Activated T-helper 17 cell treated with anti-CD3 and anti-CD28 coated beads, Interleukin-2, amount 50 U/mL, for 72 hours (primary cell): ENCODE results near the gene FGF14. TPM values are rescaled to one million over a fixed set of nuclear protein-coding genes. Genes with fewer than 3 reads are reported as not detected.
A peak's percentile ranks its signal among the peaks of the same experiment; 100 is the strongest.

Experiments used
- ATAC-seq: fragments of 150-1000 bp; cut with Tn5 transposase; replicated peaks from 2 replicates; pipeline ENCODE4 v1.10.0; 2021; ENCODE audit warnings: mild to moderate bottlenecking, moderate library complexity
- H3K27ac Mint-ChIP-seq: one replicate; pipeline ENCODE4 v1.8.0; 2022; ENCODE audit warnings: mixed read lengths
- H3K27me3 Mint-ChIP-seq: one replicate; pipeline ENCODE4 v1.8.0; 2022; ENCODE audit warnings: mixed read lengths
- H3K36me3 Mint-ChIP-seq: one replicate; pipeline ENCODE4 v1.8.0; 2022; ENCODE audit warnings: low read depth, mild to moderate bottlenecking, mixed read lengths
- H3K4me1 Mint-ChIP-seq: one replicate; pipeline ENCODE4 v1.8.0; 2022; ENCODE audit warnings: mixed read lengths
- H3K4me3 Mint-ChIP-seq: one replicate; pipeline ENCODE4 v1.8.0; 2022; ENCODE audit warnings: mild to moderate bottlenecking, mixed read lengths
- H3K9me3 Mint-ChIP-seq: one replicate; pipeline ENCODE4 v1.8.0; 2022; ENCODE audit warnings: mixed read lengths
- total RNA-seq, 2 donors: library from RNA; stranded (reverse); gene quantifications; one replicate each; pipeline ENCODE4 v1.2.3, GENCODE V29; 2022

The FGF14 gene
- total RNA-seq, 2 donors from 2014 or later = not detected

DNA sequence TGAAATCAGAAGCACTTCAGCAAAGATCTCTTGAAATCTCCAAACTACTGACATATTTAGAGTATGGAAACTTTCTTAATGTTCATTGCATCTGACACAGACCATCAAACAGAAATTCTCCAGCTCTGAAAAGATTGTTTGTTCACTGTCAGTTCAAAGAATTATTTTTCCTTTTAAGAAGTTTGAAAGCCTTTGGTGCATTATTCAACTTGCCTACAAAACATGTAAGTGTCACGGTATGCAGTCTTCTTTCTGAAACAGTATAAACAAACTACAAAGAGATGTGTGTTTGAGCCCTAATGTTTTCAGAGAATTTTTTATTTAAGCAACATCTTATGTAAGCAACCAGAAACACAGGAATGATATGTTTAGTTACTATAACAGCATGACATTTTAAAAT, 125.4 kb downstream of the FGF14 start:
- no peak overlapping the region for H3K27ac Mint-ChIP-seq
- no peaks in the 10 kb centered on the region for H3K36me3 Mint-ChIP-seq
- peaks cover 4% of the 10 kb centered on the region for H3K27me3 Mint-ChIP-seq
- no peaks in the 10 kb centered on the region for H3K9me3 Mint-ChIP-seq
- no peaks in the 10 kb centered on the region for H3K4me1 Mint-ChIP-seq
- H3K4me3 Mint-ChIP-seq = no peak overlapping the region
- no peak for ATAC-seq

DNA sequence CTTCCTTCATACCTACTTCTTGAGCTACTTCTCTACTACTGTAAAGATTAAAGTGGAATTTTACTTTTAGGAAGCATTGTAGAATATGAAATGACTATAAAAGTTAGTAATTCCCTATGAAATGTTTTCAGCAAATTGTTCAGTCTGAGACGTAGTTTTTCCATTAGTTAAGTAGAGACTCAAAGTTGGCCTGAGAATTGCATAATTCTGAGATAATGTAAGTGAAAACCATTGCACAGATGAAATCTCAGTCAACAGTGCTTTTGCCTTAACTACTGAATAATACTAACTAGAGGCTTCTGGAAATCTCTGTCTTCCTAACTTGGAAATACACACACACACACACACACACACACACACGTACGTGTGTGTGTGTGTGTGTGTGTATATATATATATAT, 125.9 kb downstream of the FGF14 start:
- Mint-ChIP-seq H3K4me1 (no peaks in the 10 kb centered on the region), H3K36me3 (no peaks in the 10 kb centered on the region)

DNA sequence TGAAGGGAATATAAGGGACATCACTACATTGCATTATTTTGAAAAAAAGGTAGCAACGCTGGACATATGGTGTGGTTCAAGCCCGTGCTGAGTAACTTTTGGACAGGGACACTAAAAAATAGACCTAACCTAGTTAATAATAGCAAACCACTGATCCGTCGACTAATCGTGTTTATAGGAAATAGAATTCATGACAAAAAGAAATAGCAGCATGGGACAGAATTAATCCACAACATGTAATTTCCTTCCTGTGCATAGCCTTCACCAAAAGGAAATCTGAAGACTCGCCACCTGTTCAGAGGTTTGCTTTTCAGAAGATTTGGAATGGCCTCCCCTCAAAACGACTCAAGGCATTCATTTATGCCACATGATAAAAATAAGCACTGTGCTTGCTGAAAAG, 128.7 kb downstream of the FGF14 start:
- Mint-ChIP-seq H3K4me3 (no peak overlapping the region), H3K27me3 (peaks cover 4% of the 10 kb centered on the region), H3K4me1 (no peaks in the 10 kb centered on the region), H3K36me3 (no peaks in the 10 kb centered on the region), H3K27ac (no peak overlapping the region), H3K9me3 (no peaks in the 10 kb centered on the region)
- no peak for ATAC-seq

More for the DNA sequence above, 125.9 kb downstream of the FGF14 start:
- ATAC-seq = no peak
- Mint-ChIP-seq H3K27ac (no peak overlapping the region), H3K4me3 (no peak overlapping the region), H3K27me3 (peaks cover 4% of the 10 kb centered on the region), H3K9me3 (no peaks in the 10 kb centered on the region)

DNA sequence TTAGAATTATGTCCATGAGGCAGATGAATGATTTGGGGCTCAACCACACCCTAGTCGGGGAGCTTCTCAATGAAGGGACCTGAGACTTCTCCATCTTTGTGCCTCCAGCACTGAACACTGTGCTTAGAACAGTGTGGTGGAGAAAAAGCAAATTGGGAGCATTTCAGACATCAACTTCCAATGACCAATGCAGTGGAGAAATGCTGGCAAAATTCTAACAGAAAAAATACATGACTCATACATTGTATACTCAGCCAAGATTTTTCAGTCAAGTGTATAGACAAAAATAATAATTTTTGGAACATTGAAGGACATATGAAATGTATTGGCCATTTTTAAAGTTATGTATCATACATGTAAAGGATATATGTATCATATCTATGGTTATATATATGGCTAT, 134.7 kb downstream of the FGF14 start:
- Mint-ChIP-seq H3K4me1 (no peaks in the 10 kb centered on the region), H3K27ac (no peak overlapping the region), H3K36me3 (no peaks in the 10 kb centered on the region), H3K27me3 (peaks cover 26% of the 10 kb centered on the region), H3K9me3 (no peaks in the 10 kb centered on the region), H3K4me3 (no peak overlapping the region)
- no peak for ATAC-seq

DNA sequence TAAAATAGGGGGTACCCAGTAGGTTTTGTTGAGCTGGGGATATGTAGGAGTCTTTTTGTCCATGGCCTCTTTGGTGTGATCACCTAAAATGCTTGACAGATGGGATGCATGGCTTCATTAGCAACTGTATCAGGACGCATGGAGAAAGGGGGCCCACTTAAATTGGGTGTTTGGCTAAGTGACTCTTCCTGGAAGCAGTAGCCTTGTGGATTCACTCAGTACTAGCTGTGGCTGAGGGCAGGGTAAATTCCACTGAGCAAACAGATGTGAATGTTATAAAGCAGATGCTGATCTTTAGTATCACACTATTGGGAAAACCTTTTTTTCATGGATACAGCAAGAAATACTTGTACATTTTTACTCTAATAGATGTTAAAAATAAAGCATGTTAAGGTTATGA, 140.0 kb downstream of the FGF14 start:
- Mint-ChIP-seq H3K27me3 (peaks cover 27% of the 10 kb centered on the region), H3K27ac (no peak overlapping the region), H3K4me3 (no peak overlapping the region), H3K4me1 (no peaks in the 10 kb centered on the region), H3K9me3 (no peaks in the 10 kb centered on the region), H3K36me3 (no peaks in the 10 kb centered on the region)
- no peak for ATAC-seq

DNA sequence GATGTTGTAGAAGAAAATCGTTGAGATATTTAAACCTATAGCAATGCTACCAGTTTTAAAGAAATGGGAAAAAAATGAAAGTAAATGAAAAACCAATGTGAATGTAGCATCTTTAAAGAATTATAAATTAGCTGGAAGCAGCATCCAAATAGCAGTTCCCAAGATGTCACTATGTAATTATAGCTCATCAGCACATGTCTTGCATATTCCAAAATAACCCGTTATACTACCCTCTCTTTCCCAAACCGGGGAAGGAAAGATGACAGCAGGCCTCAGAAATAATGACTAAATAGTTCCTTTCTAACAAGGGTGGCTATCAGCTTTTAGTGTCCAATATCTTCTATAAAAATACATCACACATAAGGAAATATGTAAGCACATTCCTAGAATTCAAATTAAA, 140.5 kb downstream of the FGF14 start:
- H3K4me1 Mint-ChIP-seq = no peaks in the 10 kb centered on the region
- H3K36me3 Mint-ChIP-seq = no peaks in the 10 kb centered on the region
- H3K27me3 Mint-ChIP-seq = peaks cover 23% of the 10 kb centered on the region
- no peak overlapping the region for H3K27ac Mint-ChIP-seq
- no peaks in the 10 kb centered on the region for H3K9me3 Mint-ChIP-seq
- no peak overlapping the region for H3K4me3 Mint-ChIP-seq
- ATAC-seq = no peak

DNA sequence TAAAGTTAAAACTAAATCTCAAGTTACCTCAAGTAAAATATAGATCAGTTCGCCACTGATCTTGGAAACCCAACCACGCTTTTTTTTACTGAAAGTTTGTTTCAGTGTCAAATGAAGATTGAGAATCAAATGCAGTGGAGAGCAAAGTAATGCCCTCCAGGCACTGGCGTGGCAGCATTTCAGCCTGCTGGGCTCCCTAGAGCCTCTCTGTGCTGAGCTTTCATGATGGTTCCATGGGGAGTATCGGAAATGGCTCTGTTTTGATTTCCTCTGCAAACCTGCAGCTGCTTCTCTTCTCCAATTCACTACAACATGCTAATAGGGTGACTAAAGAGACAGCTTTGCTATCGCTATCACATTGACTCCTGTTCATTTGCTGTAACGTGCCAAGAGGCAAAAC, 141.6 kb downstream of the FGF14 start:
- no peaks in the 10 kb centered on the region for H3K36me3 Mint-ChIP-seq
- H3K27ac Mint-ChIP-seq = no peak overlapping the region
- ATAC-seq = no peak
- H3K4me3 Mint-ChIP-seq = no peak overlapping the region
- H3K27me3 Mint-ChIP-seq = peaks cover 16% of the 10 kb centered on the region
- H3K9me3 Mint-ChIP-seq = no peaks in the 10 kb centered on the region
- no peaks in the 10 kb centered on the region for H3K4me1 Mint-ChIP-seq

DNA sequence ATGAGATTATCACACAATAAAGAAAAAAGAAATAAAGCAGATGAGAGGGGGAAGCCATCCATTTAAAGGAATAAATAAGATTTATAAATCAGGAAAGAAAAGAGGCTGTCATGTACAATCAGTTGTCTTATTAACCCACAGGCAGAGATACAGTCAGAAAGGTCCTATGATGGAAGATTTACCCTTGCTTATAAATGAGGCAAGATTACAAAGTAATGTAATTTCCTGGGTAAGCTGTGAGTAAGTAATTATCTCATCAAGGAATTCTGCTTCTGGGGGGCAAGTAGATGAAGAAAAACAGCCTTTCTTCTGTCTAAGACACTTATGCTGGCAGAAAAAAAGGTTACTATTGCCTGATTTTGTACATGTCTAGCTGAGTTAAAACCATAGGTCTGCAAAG, 146.4 kb downstream of the FGF14 start:
- no peak for ATAC-seq
- no peaks in the 10 kb centered on the region for H3K4me1 Mint-ChIP-seq
- H3K36me3 Mint-ChIP-seq = no peaks in the 10 kb centered on the region
- H3K9me3 Mint-ChIP-seq = no peaks in the 10 kb centered on the region
- H3K27me3 Mint-ChIP-seq = peaks cover 4% of the 10 kb centered on the region
- H3K27ac Mint-ChIP-seq = no peak overlapping the region
- H3K4me3 Mint-ChIP-seq = no peak overlapping the region

DNA sequence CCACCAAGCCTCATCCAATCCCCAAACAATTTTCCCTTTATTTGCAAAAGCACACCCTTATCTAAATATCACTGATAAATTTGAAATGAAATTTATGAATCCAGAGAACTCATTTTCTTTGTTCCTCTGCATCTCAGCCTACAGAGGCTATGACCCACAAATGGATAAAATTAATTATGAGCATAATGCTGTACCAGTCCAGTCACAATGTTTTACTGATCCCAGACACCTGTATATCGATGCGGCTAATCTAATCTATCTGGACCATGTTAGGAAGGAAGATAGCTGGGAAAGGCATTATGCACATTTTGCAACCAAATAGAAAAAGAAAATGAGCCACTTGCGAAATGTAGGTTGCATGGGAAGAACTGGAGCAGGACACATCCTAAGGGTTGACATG, 150.0 kb downstream of the FGF14 start:
- H3K27me3 Mint-ChIP-seq = peaks cover 4% of the 10 kb centered on the region
- no peak for ATAC-seq
- no peaks in the 10 kb centered on the region for H3K4me1 Mint-ChIP-seq

DNA sequence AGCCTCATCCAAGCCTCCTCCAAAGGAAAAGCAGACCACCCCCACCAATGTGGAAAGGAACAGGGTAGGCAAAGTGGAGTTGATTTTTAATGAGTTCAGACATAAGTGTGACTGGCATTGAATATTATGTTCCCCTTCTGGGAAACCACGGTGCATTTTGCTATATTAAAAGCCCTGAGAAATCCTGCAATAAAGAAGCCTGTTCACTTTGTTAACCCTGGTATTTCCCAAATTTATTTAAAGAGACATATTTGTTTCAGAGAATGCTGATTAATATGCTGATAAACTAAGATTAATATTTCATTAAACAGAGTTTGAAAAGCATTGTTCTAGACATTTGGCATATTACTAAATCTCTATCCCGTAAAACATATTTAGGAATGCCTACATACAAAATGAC, 151.4 kb downstream of the FGF14 start:
- no peaks in the 10 kb centered on the region for H3K4me1 Mint-ChIP-seq
- no peak overlapping the region for H3K4me3 Mint-ChIP-seq
- ATAC-seq = no peak
- H3K27me3 Mint-ChIP-seq = peaks cover 4% of the 10 kb centered on the region
- peaks cover 9% of the 10 kb centered on the region for H3K9me3 Mint-ChIP-seq
- H3K27ac Mint-ChIP-seq = no peak overlapping the region
- H3K36me3 Mint-ChIP-seq = no peaks in the 10 kb centered on the region

More for the DNA sequence above, 150.0 kb downstream of the FGF14 start:
- no peaks in the 10 kb centered on the region for H3K36me3 Mint-ChIP-seq
- peaks cover 9% of the 10 kb centered on the region for H3K9me3 Mint-ChIP-seq
- no peak overlapping the region for H3K4me3 Mint-ChIP-seq
- no peak overlapping the region for H3K27ac Mint-ChIP-seq

DNA sequence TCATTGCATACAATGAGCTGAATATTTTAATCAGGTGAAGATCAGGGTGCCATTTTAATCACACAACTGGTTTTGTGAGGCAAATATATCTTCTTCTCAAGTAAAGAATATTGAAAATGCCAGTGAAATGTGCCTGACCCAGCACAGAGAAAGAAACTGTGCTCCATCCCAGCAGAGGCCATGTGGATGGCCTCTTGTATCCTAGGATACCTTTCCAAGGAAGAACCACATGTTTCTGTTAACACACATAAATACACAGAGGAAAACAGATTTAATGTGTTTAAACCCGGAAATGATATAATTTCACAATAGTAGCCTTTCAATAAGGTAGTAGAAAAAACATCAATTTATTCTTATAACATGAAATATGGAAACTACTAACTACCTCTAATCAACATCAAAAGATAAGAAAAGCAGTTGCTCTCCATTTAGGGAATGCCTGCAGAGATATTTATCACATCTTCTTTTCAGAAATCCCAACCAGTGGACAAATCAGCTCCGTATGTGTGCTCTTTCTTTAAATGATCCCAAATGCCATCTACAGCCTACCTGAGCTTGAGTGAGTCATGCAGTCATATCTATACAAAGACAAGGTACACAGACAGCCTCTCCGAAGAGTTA, 157.1 kb downstream of the FGF14 start:
- H3K27me3 Mint-ChIP-seq = peaks cover 4% of the 10 kb centered on the region
- H3K4me1 Mint-ChIP-seq = no peaks in the 10 kb centered on the region
- no peak overlapping the region for H3K4me3 Mint-ChIP-seq
- peaks cover 9% of the 10 kb centered on the region for H3K9me3 Mint-ChIP-seq
- ATAC-seq = no peak
- no peak overlapping the region for H3K27ac Mint-ChIP-seq
- H3K36me3 Mint-ChIP-seq = no peaks in the 10 kb centered on the region

DNA sequence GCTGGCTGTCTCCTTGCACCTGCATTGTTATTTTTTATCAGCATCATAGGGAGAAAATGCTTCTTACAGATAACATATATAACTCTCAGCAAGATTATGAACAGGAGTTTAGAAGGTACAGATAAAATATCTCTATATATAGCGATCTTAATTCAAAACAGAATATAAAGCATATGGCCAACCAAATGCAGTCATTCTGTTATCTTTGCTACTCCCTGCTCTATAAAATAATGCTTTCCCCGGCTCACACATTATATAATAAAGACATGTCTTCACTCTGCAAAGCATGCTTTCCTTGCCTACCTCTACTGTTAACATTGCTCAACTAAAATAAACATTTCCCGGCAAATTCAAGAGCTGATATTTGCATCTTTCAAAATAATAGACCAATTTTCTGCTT, 161.7 kb downstream of the FGF14 start:
- Mint-ChIP-seq H3K4me3 (no peak overlapping the region), H3K4me1 (no peaks in the 10 kb centered on the region), H3K36me3 (no peaks in the 10 kb centered on the region), H3K9me3 (no peaks in the 10 kb centered on the region), H3K27me3 (peaks cover 10% of the 10 kb centered on the region), H3K27ac (no peak overlapping the region)
- ATAC-seq = no peak

DNA sequence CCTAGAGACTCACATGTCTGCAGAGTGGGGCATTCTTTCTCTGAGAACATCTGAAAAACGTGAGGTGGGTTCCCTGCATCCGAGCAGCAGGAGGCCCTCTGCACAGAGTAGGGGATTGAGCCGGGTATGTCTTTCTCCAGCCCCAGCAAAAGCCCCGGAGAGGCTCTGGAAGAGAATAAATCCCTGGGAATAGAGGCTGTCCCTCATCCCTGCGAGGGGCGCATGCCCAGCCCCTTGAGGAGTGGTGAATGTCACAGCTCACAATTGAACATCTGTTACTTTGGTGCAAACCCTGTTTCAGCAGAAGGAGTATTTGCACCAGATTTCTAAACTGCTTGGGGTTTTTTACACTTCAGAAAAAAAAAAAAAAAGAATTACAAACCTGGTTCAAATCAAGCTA, 164.6 kb downstream of the FGF14 start:
- H3K4me1 Mint-ChIP-seq = peaks cover 5% of the 10 kb centered on the region
- no peak for ATAC-seq
- H3K9me3 Mint-ChIP-seq = no peaks in the 10 kb centered on the region
- H3K27ac Mint-ChIP-seq = no peak overlapping the region
- no peak overlapping the region for H3K4me3 Mint-ChIP-seq
- no peaks in the 10 kb centered on the region for H3K36me3 Mint-ChIP-seq
- H3K27me3 Mint-ChIP-seq = peaks cover 20% of the 10 kb centered on the region

DNA sequence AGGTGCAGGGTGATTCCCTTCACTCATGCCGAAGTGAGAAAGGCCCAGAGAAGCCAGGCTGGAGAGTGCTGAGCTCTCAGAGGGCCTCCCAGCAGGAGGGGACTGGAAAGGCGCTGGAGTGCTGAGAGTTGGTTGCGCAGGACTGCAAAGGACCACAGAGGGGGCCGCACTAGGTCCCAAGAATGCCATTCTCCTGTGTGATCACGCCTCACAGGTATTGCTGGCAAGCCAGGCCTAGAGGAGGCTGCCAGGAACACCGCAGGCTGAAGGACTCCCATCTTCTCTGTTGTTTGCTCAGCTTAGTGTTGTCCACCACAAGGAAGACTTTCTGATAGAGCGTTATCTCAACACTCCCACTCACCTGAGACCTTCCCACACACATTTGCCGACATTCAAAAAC, 165.0 kb downstream of the FGF14 start:
- Mint-ChIP-seq H3K4me1 (peaks cover 5% of the 10 kb centered on the region), H3K27ac (no peak overlapping the region), H3K4me3 (no peak overlapping the region), H3K27me3 (peaks cover 20% of the 10 kb centered on the region), H3K9me3 (no peaks in the 10 kb centered on the region), H3K36me3 (no peaks in the 10 kb centered on the region)
- peak; percentile 11 for ATAC-seq

DNA sequence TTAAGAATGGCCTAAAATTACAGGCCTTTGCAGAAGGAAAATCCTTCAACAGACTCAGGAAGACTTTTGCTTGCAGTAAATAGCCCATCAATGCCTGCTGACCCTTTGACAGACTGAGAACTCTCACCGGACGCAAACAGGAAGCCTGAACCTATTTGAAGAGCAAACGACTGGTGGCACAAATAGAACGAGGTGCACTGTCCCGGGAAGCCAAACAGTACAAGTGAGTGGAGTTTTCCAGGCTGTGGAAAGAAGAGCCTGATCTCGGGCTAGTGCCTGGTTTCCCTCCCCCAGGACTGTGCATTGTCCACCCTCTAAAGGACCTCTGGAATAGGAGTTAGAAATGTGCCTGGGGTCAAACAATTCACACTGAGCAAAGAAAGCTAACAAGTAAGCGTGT, 165.5 kb downstream of the FGF14 start:
- no peak overlapping the region for H3K27ac Mint-ChIP-seq
- ATAC-seq = no peak
- H3K36me3 Mint-ChIP-seq = no peaks in the 10 kb centered on the region
- peaks cover 20% of the 10 kb centered on the region for H3K27me3 Mint-ChIP-seq
- peaks cover 5% of the 10 kb centered on the region for H3K4me1 Mint-ChIP-seq
- H3K4me3 Mint-ChIP-seq = no peak overlapping the region
- no peaks in the 10 kb centered on the region for H3K9me3 Mint-ChIP-seq

DNA sequence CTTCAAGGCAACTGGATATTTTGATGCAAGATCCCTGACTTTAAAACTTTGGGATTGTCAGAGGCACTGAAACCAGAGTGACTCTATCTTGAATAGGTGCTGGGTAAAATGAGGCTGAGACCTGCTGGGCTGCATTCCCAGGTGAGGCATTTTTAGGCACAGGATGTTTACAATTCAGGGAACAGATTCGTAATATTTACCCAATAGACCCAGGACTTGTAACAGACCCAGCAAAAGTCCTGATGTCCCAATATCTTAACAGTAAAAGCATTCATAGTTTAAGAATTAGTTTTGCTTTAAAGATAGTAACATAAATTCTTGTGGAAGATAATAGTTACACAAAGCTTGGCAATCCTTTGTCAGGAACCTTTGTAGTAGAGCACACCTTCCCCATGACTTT, 166.2 kb downstream of the FGF14 start:
- H3K27me3 Mint-ChIP-seq = peaks cover 20% of the 10 kb centered on the region
- no peaks in the 10 kb centered on the region for H3K36me3 Mint-ChIP-seq
- no peak overlapping the region for H3K4me3 Mint-ChIP-seq
- no peaks in the 10 kb centered on the region for H3K9me3 Mint-ChIP-seq
- no peak overlapping the region for H3K27ac Mint-ChIP-seq
- ATAC-seq = no peak
- peaks cover 5% of the 10 kb centered on the region for H3K4me1 Mint-ChIP-seq
